Measurements from ENCODE around the gene PANX3. TPM values are rescaled to one million over a fixed set of nuclear protein-coding genes. Genes with fewer than 3 reads are reported as not detected.

The PANX3 gene
- total and polyA plus RNA-seq, 2 experiments from 2014 or later: 0.25 TPM; not detected in 1

DNA sequence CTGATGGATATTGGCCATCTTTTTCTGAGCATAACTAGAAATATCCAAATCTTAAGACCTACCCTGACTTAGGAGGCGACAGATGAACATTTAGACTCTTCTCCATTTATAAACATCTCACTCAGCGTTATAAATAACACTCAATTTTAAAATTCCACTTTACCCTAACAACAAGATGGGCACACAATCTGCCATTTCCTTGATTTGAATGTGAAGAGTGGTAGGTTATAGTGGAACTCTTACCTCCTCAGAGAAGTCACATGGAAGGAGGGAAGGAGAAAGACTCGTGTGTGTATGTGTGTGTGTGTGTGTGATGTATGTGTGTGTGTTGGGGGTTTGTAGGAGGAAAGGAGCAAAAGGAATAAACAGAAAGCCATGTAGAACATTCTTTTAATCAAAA, 47.3 kb downstream of the PANX3 start:
- 90% methylated on average over 3 of the region's 3 CpGs for WGBS (ENCODE audit: low lambda C conversion rate, missing lambda C conversion rate)
- TF ChIP-seq EZH2phosphoT487 (IDR thresholded peaks at IDR 0.05; ENCODE audit: low read depth, severe bottlenecking, unreplicated experiment) (no peak), EZH2 (IDR thresholded peaks at IDR 0.05; ENCODE audit: borderline replicate concordance) (no peak)
- TF ChIP-seq, protein P1, sequence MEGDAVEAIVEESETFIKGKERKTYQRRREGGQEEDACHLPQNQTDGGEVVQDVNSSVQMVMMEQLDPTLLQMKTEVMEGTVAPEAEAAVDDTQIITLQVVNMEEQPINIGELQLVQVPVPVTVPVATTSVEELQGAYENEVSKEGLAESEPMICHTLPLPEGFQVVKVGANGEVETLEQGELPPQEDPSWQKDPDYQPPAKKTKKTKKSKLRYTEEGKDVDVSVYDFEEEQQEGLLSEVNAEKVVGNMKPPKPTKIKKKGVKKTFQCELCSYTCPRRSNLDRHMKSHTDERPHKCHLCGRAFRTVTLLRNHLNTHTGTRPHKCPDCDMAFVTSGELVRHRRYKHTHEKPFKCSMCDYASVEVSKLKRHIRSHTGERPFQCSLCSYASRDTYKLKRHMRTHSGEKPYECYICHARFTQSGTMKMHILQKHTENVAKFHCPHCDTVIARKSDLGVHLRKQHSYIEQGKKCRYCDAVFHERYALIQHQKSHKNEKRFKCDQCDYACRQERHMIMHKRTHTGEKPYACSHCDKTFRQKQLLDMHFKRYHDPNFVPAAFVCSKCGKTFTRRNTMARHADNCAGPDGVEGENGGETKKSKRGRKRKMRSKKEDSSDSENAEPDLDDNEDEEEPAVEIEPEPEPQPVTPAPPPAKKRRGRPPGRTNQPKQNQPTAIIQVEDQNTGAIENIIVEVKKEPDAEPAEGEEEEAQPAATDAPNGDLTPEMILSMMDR (IDR thresholded peaks at IDR 0.05; ENCODE audit: poor library complexity): no peak
- Histone ChIP-seq H3K36me3 (replicated peaks; ENCODE audit: insufficient read depth, low read depth) (no peaks in the 10 kb centered on the region), H3K4me1 (ENCODE audit: insufficient read depth) (no peaks in the 10 kb centered on the region), H3K9me2 (replicated peaks; ENCODE audit: insufficient read depth) (no peaks in the 10 kb centered on the region), H3K4me2 (no peak overlapping the region), H3K27me3 (no peaks in the 10 kb centered on the region), H3K79me2 (no peaks in the 10 kb centered on the region), H2AFZ (no peak overlapping the region), H3K27ac (no peak overlapping the region), H3K4me3 (no peak overlapping the region), H3K9me3 (ENCODE audit: low read depth) (no peaks in the 10 kb centered on the region), H4K20me1 (ENCODE audit: insufficient read depth, poor library complexity, severe bottlenecking) (no peaks in the 10 kb centered on the region)
- no peak for DNase-seq (ENCODE audit: low spot score)

DNA sequence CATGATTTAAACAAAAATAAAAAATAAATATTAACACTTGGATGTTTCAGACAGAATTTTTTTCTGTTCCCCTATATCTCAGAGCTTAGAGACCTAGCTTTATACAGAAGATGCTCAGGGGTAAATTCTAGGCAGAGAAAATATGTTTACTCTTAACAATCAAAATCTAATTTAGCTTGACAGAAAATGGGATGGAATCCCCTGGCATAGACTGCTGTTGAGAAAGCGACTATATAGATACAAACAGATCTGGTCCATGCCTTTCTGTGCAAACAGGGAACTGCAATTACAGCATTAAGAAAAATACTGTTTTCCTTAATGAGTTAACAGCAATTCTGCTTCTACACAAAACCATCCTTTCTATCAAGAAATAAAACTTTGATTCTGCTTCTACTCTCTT, 47.8 kb downstream of the PANX3 start:
- H3K79me2 ChIP-seq: no peaks in the 10 kb centered on the region
- H2AFZ ChIP-seq: no peak overlapping the region
- H3K4me1 ChIP-seq (ENCODE audit: insufficient read depth): no peaks in the 10 kb centered on the region
- no peaks in the 10 kb centered on the region for H3K27me3 ChIP-seq
- WGBS (ENCODE audit: low lambda C conversion rate, missing lambda C conversion rate): 84% methylated on average over 1 of the region's 1 CpG
- no peaks in the 10 kb centered on the region for H3K36me3 ChIP-seq (replicated peaks; ENCODE audit: insufficient read depth, low read depth)
- DNase-seq (ENCODE audit: low spot score): no peak
- H3K9me2 ChIP-seq (replicated peaks; ENCODE audit: insufficient read depth): no peaks in the 10 kb centered on the region
- TF ChIP-seq EZH2 (IDR thresholded peaks at IDR 0.05; ENCODE audit: borderline replicate concordance) (no peak), EZH2phosphoT487 (IDR thresholded peaks at IDR 0.05; ENCODE audit: low read depth, severe bottlenecking, unreplicated experiment) (no peak)
- TF ChIP-seq, protein P1 (IDR thresholded peaks at IDR 0.05; ENCODE audit: poor library complexity): no peak
- no peak overlapping the region for H3K4me2 ChIP-seq
- no peak overlapping the region for H3K4me3 ChIP-seq
- H3K9me3 ChIP-seq (ENCODE audit: low read depth): no peaks in the 10 kb centered on the region
- H4K20me1 ChIP-seq (ENCODE audit: insufficient read depth, poor library complexity, severe bottlenecking): no peaks in the 10 kb centered on the region
- no peak overlapping the region for H3K27ac ChIP-seq

DNA sequence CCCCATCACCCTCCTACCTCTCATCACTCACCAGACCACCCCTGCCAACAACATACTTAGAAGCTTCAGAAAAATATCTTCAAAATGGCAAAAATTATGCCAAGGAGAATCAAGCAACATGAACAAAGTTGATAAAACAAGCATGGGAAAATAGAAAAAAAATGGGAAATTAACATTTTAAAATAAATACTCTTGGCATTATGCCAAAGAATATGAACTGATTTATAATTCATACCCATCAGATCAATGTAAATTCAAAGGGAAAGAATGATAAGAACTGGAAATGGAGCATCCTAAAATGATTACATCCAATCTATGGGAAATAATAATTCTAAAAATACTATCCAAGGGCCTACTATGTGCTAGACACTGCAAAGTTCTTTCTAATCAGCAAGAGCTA, 50.3 kb downstream of the PANX3 start:
- Histone ChIP-seq H3K4me1 (ENCODE audit: insufficient read depth) (no peaks in the 10 kb centered on the region), H3K9me3 (ENCODE audit: low read depth) (no peaks in the 10 kb centered on the region)

More for the DNA sequence above, 50.3 kb downstream of the PANX3 start:
- no peak for TF ChIP-seq EZH2 (IDR thresholded peaks at IDR 0.05; ENCODE audit: borderline replicate concordance)
- no peak for TF ChIP-seq EZH2phosphoT487 (IDR thresholded peaks at IDR 0.05; ENCODE audit: low read depth, severe bottlenecking, unreplicated experiment)
- TF ChIP-seq, protein P1 (IDR thresholded peaks at IDR 0.05; ENCODE audit: poor library complexity): no peak
- Histone ChIP-seq H3K27me3 (no peaks in the 10 kb centered on the region), H3K79me2 (no peaks in the 10 kb centered on the region), H3K27ac (no peak overlapping the region), H3K4me3 (no peak overlapping the region), H3K9me2 (replicated peaks; ENCODE audit: insufficient read depth) (no peaks in the 10 kb centered on the region), H2AFZ (no peak overlapping the region), H3K36me3 (replicated peaks; ENCODE audit: insufficient read depth, low read depth) (no peaks in the 10 kb centered on the region), H3K4me2 (no peak overlapping the region), H4K20me1 (ENCODE audit: insufficient read depth, poor library complexity, severe bottlenecking) (no peaks in the 10 kb centered on the region)
- no peak for DNase-seq (ENCODE audit: low spot score)

Measured in hepatocyte (in vitro differentiated cells).